SK-MEL-5 (cell line): Measurements from ENCODE around the gene NDNF. TPM values are rescaled to one million over a fixed set of nuclear protein-coding genes. Genes with fewer than 3 reads are reported as not detected.

ENCODE experiments used
- DNase-seq: peaks from one replicate; pipeline ENCODE4 v3.0.0-alpha.2; 2016; ENCODE audit warnings: low read depth, low spot score
- in situ Hi-C: cut with HindIII; loops from 2 replicates; pipeline ENCODE4 v1.10.0; 2016; ENCODE audit warnings: low sequenced_read_pairs, high pct_unique_total_duplicates, low pct_unique_long_range_greater_than_20kb
- total RNA-seq: library from RNA; depleted of rRNA; stranded (reverse); fragments of >200 nt; shearing (Covaris generic); gene quantifications from 2 replicates; pipeline ENCODE4 v1.2.3, GENCODE V29; 2014; rRNA removed

Gene NDNF
- total RNA-seq, 1 experiment from 2014 or later, result not detected

DNA sequence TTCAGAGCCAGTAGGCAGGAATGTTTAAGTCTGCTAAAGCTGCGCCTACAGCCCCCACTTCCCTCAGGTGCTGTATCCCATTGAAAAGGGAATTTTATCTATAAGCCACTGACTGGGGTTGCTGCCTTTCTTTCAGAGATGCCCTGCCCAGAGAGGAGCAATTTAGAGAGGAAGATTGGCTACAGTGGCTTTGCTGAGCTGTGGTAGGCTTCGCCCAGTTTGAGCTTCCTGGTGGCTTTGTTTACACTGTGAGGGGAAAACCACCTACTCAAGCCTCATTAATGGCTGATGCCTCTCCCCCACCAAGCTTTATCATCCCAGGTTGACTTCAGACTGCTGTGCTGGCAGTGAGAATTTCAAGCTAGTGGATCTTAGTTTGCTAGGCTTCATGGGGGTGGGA lies 82.1 kb downstream of the NDNF start:
- DNase-seq, result no peak
- in situ Hi-C loops, result no loop called here

Other genes with a start within 250 kb of the NDNF start
- gene PRDM5, start 149.8 kb downstream of the NDNF start, total RNA-seq, result 6.9 and 7.8 TPM in 2 replicates
- not detected in 2 replicates for gene TNIP3, start 91.8 kb upstream of the NDNF start, total RNA-seq